HEK293 (cell line): Measurements from ENCODE around the gene ANK2.

Experiments used
- CTCF ChIP-seq: fragments of 450-650 bp; formaldehyde crosslinking; IDR thresholded peaks from 2 replicates; pipeline ENCODE4 v1.5.1; 2016; ENCODE audit warnings: missing biosample characterization, missing genetic modification characterization
- GLI2 ChIP-seq: fragments of 450-650 bp; formaldehyde crosslinking; IDR thresholded peaks from 2 replicates; pipeline ENCODE4; 2017; ENCODE audit warnings: missing biosample characterization, missing genetic modification characterization, low read depth, borderline replicate concordance
- KLF16 ChIP-seq: fragments of 450-650 bp; formaldehyde crosslinking; IDR thresholded peaks from 2 replicates; pipeline ENCODE4 v1.5.1; 2017; ENCODE audit warnings: missing biosample characterization, missing genetic modification characterization
- REST ChIP-seq: fragments of 450-650 bp; formaldehyde crosslinking; IDR thresholded peaks from 2 replicates; pipeline ENCODE4 v1.5.1; 2016; ENCODE audit warnings: missing biosample characterization, missing genetic modification characterization
- TCF7L2 ChIP-seq: IDR thresholded peaks from 2 replicates; pipeline ENCODE4 v1.6.1; 2011; ENCODE audit warnings: low read depth, mild to moderate bottlenecking, inconsistent platforms, low read length, moderate library complexity, borderline replicate concordance
- WT1 ChIP-seq: fragments of 450-650 bp; formaldehyde crosslinking; IDR thresholded peaks from 2 replicates; pipeline ENCODE4 v1.5.1; 2016; ENCODE audit warnings: missing biosample characterization, missing genetic modification characterization
- ZNF214 ChIP-seq: fragments of 450-650 bp; formaldehyde crosslinking; IDR thresholded peaks from 2 replicates; pipeline ENCODE4 v1.5.1; 2017; ENCODE audit warnings: missing biosample characterization, mild to moderate bottlenecking, missing genetic modification characterization, borderline replicate concordance
- ZNF785 ChIP-seq: fragments of 450-650 bp; formaldehyde crosslinking; IDR thresholded peaks from 2 replicates; pipeline ENCODE4 v1.5.1; 2016; ENCODE audit warnings: missing biosample characterization, missing genetic modification characterization

GRCh38 chr4:113113151-113113550 is 63.7 kb downstream of the ANK2 start:
- TF ChIP-seq CTCF (tag by site-specific recombination) (no peak), REST (tag by site-specific recombination) (no peak), WT1 (tag by site-specific recombination) (no peak), KLF16 (tag by site-specific recombination) (no peak), ZNF214 (no peak), GLI2 (tag by site-specific recombination) (no peak), TCF7L2 (no peak), ZNF785 (tag by site-specific recombination) (no peak)
